IPS DF 4.7 (cell line): Measurements from ENCODE around the gene SPECC1L.
"Not testable (repeated sequence)": the region's sequence is repeated elsewhere in the genome, so short reads cannot be mapped to it uniquely, and the experiment has no call there.

Source experiments
- DNase-seq: peaks from one replicate; pipeline ENCODE4 v3.0.0-alpha.2; 2013; ENCODE audit warnings: low spot score; ENCODE audit errors: extremely low read depth

Gene SPECC1L

GRCh38 chr22:24287212-24287611 lies 16.6 kb downstream of the SPECC1L start:
- not testable (repeated sequence) for DNase-seq

- DNase-seq = not testable (repeated sequence)
These were observed 17.2 kb downstream of the SPECC1L start for GRCh38 chr22:24287801-24288200.

GRCh38 chr22:24289114-24289513 lies 18.5 kb downstream of the SPECC1L start:
- no peak for DNase-seq

- no peak for DNase-seq
These were observed 19.1 kb downstream of the SPECC1L start for GRCh38 chr22:24289741-24290163.

- no peak for DNase-seq
These were observed 19.8 kb downstream of the SPECC1L start for GRCh38 chr22:24290459-24290858.

GRCh38 chr22:24291515-24292201 lies 21.0 kb downstream of the SPECC1L start:
- no peak for DNase-seq

- DNase-seq = not testable (repeated sequence)
These were observed 21.7 kb downstream of the SPECC1L start for GRCh38 chr22:24292202-24292830.

- DNase-seq = not testable (repeated sequence)
These were observed 24.3 kb downstream of the SPECC1L start for GRCh38 chr22:24294913-24295312.

- DNase-seq = not testable (repeated sequence)
These were observed 28.0 kb downstream of the SPECC1L start for GRCh38 chr22:24298497-24299155.

- DNase-seq = not testable (repeated sequence)
These were observed 29.9 kb downstream of the SPECC1L start for GRCh38 chr22:24300522-24300921.

GRCh38 chr22:24302591-24302990 lies 32.0 kb downstream of the SPECC1L start:
- DNase-seq = no peak

GRCh38 chr22:24303007-24303406 lies 32.4 kb downstream of the SPECC1L start:
- no peak for DNase-seq

- DNase-seq = no peak
These were observed 33.5 kb downstream of the SPECC1L start for GRCh38 chr22:24304062-24304675.

- no peak for DNase-seq
These were observed 34.6 kb downstream of the SPECC1L start for GRCh38 chr22:24305260-24305692.

GRCh38 chr22:24310969-24311368 lies 40.3 kb downstream of the SPECC1L start:
- no peak for DNase-seq

GRCh38 chr22:24315367-24315966 lies 44.8 kb downstream of the SPECC1L start:
- DNase-seq = no peak

- DNase-seq = not testable (repeated sequence)
These were observed 45.6 kb downstream of the SPECC1L start for GRCh38 chr22:24316264-24316663.

GRCh38 chr22:24317511-24317910 lies 46.9 kb downstream of the SPECC1L start:
- DNase-seq = not testable (repeated sequence)

GRCh38 chr22:24319451-24319850 lies 48.8 kb downstream of the SPECC1L start:
- DNase-seq = no peak

- no peak for DNase-seq
These were observed 51.4 kb downstream of the SPECC1L start for GRCh38 chr22:24321999-24322398.

GRCh38 chr22:24322522-24322921 lies 51.9 kb downstream of the SPECC1L start:
- DNase-seq = no peak
